MM.1S (cell line): Measurements from ENCODE around the gene SPDL1.

Source experiments
- EZH2phosphoT487 ChIP-seq: fragments of 300-600 bp; sonication (generic); IDR thresholded peaks from 2 replicates; pipeline ENCODE4 v1.6.1; 2018; ENCODE audit warnings: antibody characterized with exemption, low read length
- TF ChIP-seq, protein P1 (sequence below): fragments of 300-600 bp; sonication (generic); IDR thresholded peaks from 2 replicates; pipeline ENCODE4 v1.5.1; 2016; ENCODE audit warnings: antibody characterized with exemption, low read length, mixed read lengths

- TF ChIP-seq, protein P1, sequence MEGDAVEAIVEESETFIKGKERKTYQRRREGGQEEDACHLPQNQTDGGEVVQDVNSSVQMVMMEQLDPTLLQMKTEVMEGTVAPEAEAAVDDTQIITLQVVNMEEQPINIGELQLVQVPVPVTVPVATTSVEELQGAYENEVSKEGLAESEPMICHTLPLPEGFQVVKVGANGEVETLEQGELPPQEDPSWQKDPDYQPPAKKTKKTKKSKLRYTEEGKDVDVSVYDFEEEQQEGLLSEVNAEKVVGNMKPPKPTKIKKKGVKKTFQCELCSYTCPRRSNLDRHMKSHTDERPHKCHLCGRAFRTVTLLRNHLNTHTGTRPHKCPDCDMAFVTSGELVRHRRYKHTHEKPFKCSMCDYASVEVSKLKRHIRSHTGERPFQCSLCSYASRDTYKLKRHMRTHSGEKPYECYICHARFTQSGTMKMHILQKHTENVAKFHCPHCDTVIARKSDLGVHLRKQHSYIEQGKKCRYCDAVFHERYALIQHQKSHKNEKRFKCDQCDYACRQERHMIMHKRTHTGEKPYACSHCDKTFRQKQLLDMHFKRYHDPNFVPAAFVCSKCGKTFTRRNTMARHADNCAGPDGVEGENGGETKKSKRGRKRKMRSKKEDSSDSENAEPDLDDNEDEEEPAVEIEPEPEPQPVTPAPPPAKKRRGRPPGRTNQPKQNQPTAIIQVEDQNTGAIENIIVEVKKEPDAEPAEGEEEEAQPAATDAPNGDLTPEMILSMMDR, result no peak
- TF ChIP-seq EZH2phosphoT487, result no peak
Measured at GRCh38 chr5:169545762-169546161, 37.8 kb upstream of the SPDL1 start.
